ENCODE results near the gene METTL25.

DNA sequence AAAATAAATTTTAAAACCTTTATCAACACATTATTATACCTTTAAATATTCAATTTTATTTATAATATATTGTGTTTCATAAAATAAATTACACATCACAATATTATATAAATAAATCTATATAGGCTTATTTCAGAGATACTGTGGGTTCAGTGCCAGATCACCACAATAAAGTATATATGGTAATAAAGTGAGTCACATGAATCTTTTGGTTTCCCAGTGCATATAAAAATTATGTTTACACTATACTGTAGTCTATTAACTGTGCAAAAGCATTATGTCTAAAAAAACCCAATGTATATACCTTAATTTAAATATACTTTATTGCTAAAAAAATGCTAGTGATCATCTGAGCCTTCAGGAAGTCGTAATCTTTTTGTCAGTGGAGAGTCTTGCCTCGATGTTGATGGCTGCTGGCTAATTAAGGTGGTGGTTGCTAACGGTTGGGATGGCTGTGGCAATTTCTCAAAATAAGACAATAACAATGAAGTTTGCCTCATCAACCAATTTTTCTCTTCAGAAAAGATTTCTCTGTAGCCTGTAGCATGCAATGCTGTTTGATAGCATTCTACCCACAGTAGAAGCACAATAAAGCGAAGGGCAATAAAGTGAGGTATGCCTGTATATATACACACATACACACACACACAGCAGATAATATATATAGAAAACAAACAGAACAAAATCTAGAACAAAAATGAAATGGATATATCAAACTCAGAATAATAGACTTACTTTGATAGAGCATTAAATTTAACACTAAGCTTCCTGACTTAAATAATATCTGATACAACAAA lies 32.6 kb upstream of the METTL25 start:
- TF ChIP-seq, protein P1, sequence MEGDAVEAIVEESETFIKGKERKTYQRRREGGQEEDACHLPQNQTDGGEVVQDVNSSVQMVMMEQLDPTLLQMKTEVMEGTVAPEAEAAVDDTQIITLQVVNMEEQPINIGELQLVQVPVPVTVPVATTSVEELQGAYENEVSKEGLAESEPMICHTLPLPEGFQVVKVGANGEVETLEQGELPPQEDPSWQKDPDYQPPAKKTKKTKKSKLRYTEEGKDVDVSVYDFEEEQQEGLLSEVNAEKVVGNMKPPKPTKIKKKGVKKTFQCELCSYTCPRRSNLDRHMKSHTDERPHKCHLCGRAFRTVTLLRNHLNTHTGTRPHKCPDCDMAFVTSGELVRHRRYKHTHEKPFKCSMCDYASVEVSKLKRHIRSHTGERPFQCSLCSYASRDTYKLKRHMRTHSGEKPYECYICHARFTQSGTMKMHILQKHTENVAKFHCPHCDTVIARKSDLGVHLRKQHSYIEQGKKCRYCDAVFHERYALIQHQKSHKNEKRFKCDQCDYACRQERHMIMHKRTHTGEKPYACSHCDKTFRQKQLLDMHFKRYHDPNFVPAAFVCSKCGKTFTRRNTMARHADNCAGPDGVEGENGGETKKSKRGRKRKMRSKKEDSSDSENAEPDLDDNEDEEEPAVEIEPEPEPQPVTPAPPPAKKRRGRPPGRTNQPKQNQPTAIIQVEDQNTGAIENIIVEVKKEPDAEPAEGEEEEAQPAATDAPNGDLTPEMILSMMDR (IDR thresholded peaks at IDR 0.05 in 4 of 5, conservative IDR thresholded peaks at IDR 0.05 in 1 of 5), result no peak
- no peak for TF ChIP-seq POLR2A (IDR thresholded peaks at IDR 0.05)
